ENCODE results near the gene PLEKHA3.

The PLEKHA3 gene

GRCh38 chr2:178526256-178526655 is 46.0 kb downstream of the PLEKHA3 start:
- Histone ChIP-seq H3K4me3 (ENCODE audit: insufficient read depth, low read length, poor library complexity, severe bottlenecking) (no peak overlapping the region), H3K9me2 (replicated peaks; ENCODE audit: insufficient read depth, low read length) (no peaks in the 10 kb centered on the region), H3K27me3 (ENCODE audit: low read length) (no peaks in the 10 kb centered on the region), H2AFZ (ENCODE audit: low read depth, low read length, severe bottlenecking) (no peak overlapping the region), H3F3A (ENCODE audit: insufficient read depth) (0 out of 2 replicates have a peak, but pooled peaks cover 4% of the 10 kb centered on the region), H3K4me2 (ENCODE audit: low read depth, low read length, poor library complexity, severe bottlenecking) (no peak overlapping the region), H3K79me2 (ENCODE audit: insufficient read depth, low read length) (peaks cover 68% of the 10 kb centered on the region), H3K9me3 (ENCODE audit: insufficient read depth, low read length) (no peaks in the 10 kb centered on the region), H3K27ac (ENCODE audit: low read depth, low read length) (no peak overlapping the region), H3K9ac (ENCODE audit: low read length) (no peak overlapping the region), H4K20me1 (ENCODE audit: low read depth, low read length) (no peaks in the 10 kb centered on the region; the same call in 1 of the 2 replicates), H3K36me3 (ENCODE audit: low read length) (no peaks in the 10 kb centered on the region)
- TF ChIP-seq CTCF (IDR thresholded peaks at IDR 0.05; ENCODE audit: insufficient read depth, low read length, poor library complexity, severe bottlenecking) (no peak), EZH2phosphoT487 (conservative IDR thresholded peaks at IDR 0.05; ENCODE audit: low read length) (no peak)

GRCh38 chr2:178527592-178527991 is 47.3 kb downstream of the PLEKHA3 start:
- H3K9ac ChIP-seq (ENCODE audit: low read length) = no peak overlapping the region
- H3K27ac ChIP-seq (ENCODE audit: low read depth, low read length) = no peak overlapping the region
- H3K36me3 ChIP-seq (ENCODE audit: low read length) = no peaks in the 10 kb centered on the region
- peaks cover 68% of the 10 kb centered on the region for H3K79me2 ChIP-seq (ENCODE audit: insufficient read depth, low read length)
- H3F3A ChIP-seq (ENCODE audit: insufficient read depth) = 0 out of 2 replicates have a peak, but pooled peaks cover 2% of the 10 kb centered on the region
- H3K9me2 ChIP-seq (replicated peaks; ENCODE audit: insufficient read depth, low read length) = no peaks in the 10 kb centered on the region
- no peaks in the 10 kb centered on the region; the same call in 1 of the 2 replicates for H4K20me1 ChIP-seq (ENCODE audit: low read depth, low read length)
- no peaks in the 10 kb centered on the region for H3K9me3 ChIP-seq (ENCODE audit: insufficient read depth, low read length)
- H3K4me3 ChIP-seq (ENCODE audit: insufficient read depth, low read length, poor library complexity, severe bottlenecking) = no peak overlapping the region
- H3K4me2 ChIP-seq (ENCODE audit: low read depth, low read length, poor library complexity, severe bottlenecking) = no peak overlapping the region
- no peaks in the 10 kb centered on the region for H3K27me3 ChIP-seq (ENCODE audit: low read length)
- no peak overlapping the region for H2AFZ ChIP-seq (ENCODE audit: low read depth, low read length, severe bottlenecking)
- TF ChIP-seq CTCF (IDR thresholded peaks at IDR 0.05; ENCODE audit: insufficient read depth, low read length, poor library complexity, severe bottlenecking) (no peak), EZH2phosphoT487 (conservative IDR thresholded peaks at IDR 0.05; ENCODE audit: low read length) (no peak)

GRCh38 chr2:178528647-178529046 is 48.4 kb downstream of the PLEKHA3 start:
- no peaks in the 10 kb centered on the region for H3K27me3 ChIP-seq (ENCODE audit: low read length)
- H3K36me3 ChIP-seq (ENCODE audit: low read length) = no peaks in the 10 kb centered on the region
- H3K9ac ChIP-seq (ENCODE audit: low read length) = no peak overlapping the region
- no peak overlapping the region for H3K4me3 ChIP-seq (ENCODE audit: insufficient read depth, low read length, poor library complexity, severe bottlenecking)
- TF ChIP-seq EZH2phosphoT487 (conservative IDR thresholded peaks at IDR 0.05; ENCODE audit: low read length) (no peak), CTCF (IDR thresholded peaks at IDR 0.05; ENCODE audit: insufficient read depth, low read length, poor library complexity, severe bottlenecking) (no peak)
- no peaks in the 10 kb centered on the region for H3K9me3 ChIP-seq (ENCODE audit: insufficient read depth, low read length)
- H3K27ac ChIP-seq (ENCODE audit: low read depth, low read length) = no peak overlapping the region
- no peak overlapping the region for H2AFZ ChIP-seq (ENCODE audit: low read depth, low read length, severe bottlenecking)
- H4K20me1 ChIP-seq (ENCODE audit: low read depth, low read length) = no peaks in the 10 kb centered on the region; the same call in 1 of the 2 replicates
- no peaks in the 10 kb centered on the region for H3K9me2 ChIP-seq (replicated peaks; ENCODE audit: insufficient read depth, low read length)
- no peak overlapping the region for H3K4me2 ChIP-seq (ENCODE audit: low read depth, low read length, poor library complexity, severe bottlenecking)
- peaks cover 62% of the 10 kb centered on the region for H3K79me2 ChIP-seq (ENCODE audit: insufficient read depth, low read length)
- no peaks in the 10 kb centered on the region for H3F3A ChIP-seq (ENCODE audit: insufficient read depth)

Measured in SU-DHL-6 (cell line).